Measurements from ENCODE around the gene KSR1. TPM values are rescaled to one million over a fixed set of nuclear protein-coding genes. Genes with fewer than 3 reads are reported as not detected.

Gene KSR1
- total and polyA plus RNA-seq, 9 of the 15 experiments (the other 6 are each of a cell fraction or from before 2014, with no cell fraction given), result 1.4 to 51.7 (median 18.4) TPM

- TF ChIP-seq E2F8 (IDR thresholded peaks at IDR 0.05; ENCODE audit: low read depth, partially characterized antibody) (no peak), TEAD1 (CRISPR knock-in tag; IDR thresholded peaks at IDR 0.05) (peak in 1 of 2 experiments; percentile 20; a peak in 1 of 4 replicates), CCAR2 (IDR thresholded peaks at IDR 0.05; ENCODE audit: low read depth, low read length) (no peak), GABPB2 (CRISPR knock-in tag; conservative IDR thresholded peaks at IDR 0.05) (no peak), OTX1 (CRISPR knock-in tag; IDR thresholded peaks at IDR 0.05) (no peak), E2F3 (CRISPR knock-in tag; IDR thresholded peaks at IDR 0.05) (no peak), MITF (IDR thresholded peaks at IDR 0.05) (no peak), THAP12 (CRISPR knock-in tag; IDR thresholded peaks at IDR 0.05) (no peak), THRAP3 (IDR thresholded peaks at IDR 0.05; ENCODE audit: borderline replicate concordance) (no peak), ZBTB12 (CRISPR knock-in tag; IDR thresholded peaks at IDR 0.05) (no peak), ZNF764 (CRISPR knock-in tag; IDR thresholded peaks at IDR 0.05; ENCODE audit: low read depth) (no peak), NR2C2 (CRISPR knock-in tag; IDR thresholded peaks at IDR 0.05) (no peak), NR2C2 (tag; IDR thresholded peaks at IDR 0.05) (no peak), FOXJ3 (CRISPR knock-in tag; IDR thresholded peaks at IDR 0.05) (no peak)
These were observed 113.0 kb downstream of the KSR1 start (continued) for GRCh38 chr17:27569257-27569722.
